Measurements from ENCODE around the gene MFN2.

Gene MFN2

GRCh38 chr1:11960715-11961114 lies 19.5 kb upstream of the MFN2 start:
- no peak for DNase-seq

DNA sequence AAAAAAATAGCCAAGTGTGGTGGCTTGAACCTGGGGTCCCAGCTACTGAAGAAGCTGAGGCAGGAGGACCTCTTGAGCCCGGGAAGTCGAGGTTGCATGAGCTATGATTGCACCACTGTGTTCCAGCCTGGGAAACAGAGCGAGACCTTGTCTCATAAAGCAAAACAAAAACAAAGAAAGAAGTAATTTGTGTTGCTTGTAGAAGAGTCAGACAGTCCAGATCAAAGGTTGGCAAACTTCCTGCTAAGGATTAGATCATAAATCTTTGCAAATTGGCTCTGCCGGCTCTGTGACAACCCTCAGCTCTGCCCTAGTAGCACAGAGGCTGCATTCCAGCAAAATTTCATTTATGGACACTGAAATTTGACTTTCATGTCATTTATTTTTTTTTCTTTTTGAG lies 19.0 kb upstream of the MFN2 start:
- DNase-seq = no peak

- DNase-seq = no peak
Measured at GRCh38 chr1:11963622-11964021, 16.6 kb upstream of the MFN2 start.

- DNase-seq = no peak
Measured at GRCh38 chr1:11964656-11965055, 15.6 kb upstream of the MFN2 start.

- no peak for DNase-seq
Measured at GRCh38 chr1:11967028-11967547, 13.2 kb upstream of the MFN2 start.

DNA sequence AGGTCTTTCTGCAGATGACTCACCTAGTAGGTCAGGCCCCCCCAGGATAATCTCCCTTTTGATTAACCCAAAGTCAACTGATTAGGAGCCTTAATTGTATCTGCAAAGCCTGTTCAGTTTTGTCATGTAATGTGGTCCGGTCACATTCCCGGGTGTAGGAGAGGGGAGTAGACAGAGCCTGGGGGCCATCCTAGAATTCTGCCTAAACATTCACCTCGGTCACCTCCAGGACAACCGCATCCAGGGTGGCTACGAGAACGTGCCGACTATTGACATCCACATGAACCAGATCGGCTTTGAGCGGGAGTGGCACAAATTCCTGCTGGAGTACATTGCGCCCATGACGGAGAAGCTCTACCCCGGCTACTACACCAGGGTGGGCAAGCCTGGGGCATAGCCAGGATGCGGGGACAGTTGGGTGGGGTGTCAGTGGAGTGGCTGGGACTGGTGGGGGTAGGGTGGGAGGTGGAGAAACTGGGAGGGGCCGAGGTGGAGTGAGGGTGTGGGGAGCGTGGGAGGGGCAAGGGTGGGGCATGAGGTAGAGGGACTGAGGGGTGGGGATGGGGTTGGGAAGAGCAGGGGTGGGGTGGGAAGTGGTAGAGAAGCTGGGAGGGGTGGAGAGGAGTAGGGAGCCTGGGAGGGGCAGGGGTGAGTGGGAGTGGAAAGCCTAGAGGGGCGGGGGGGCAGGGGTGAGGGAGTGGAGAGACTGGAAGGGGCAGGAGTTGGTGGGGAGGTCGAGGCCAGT lies 9.6 kb upstream of the MFN2 start:
- no peak for DNase-seq

DNA sequence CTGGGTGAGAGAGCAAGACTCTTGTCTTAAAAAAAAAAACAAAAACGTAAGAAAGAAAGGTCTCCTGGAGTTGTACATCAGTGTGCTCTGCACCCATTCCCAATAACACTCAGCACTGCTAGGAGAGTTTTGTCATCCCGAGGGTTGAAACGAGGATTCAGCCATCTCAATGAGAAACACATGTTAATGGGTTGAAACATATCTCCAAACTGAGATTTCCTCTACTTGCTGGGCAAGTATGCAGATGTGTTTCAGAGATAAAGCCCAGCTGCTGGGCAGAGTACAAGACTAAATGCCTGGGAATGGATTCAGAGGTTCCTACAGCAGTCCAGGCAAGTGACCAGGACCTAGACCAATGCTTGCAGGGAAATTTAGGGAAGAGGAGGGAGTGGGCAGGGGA lies 2.6 kb upstream of the MFN2 start:
- no peak for DNase-seq

- no peak for DNase-seq
Measured at GRCh38 chr1:11978301-11978700, 1.9 kb upstream of the MFN2 start.

DNA sequence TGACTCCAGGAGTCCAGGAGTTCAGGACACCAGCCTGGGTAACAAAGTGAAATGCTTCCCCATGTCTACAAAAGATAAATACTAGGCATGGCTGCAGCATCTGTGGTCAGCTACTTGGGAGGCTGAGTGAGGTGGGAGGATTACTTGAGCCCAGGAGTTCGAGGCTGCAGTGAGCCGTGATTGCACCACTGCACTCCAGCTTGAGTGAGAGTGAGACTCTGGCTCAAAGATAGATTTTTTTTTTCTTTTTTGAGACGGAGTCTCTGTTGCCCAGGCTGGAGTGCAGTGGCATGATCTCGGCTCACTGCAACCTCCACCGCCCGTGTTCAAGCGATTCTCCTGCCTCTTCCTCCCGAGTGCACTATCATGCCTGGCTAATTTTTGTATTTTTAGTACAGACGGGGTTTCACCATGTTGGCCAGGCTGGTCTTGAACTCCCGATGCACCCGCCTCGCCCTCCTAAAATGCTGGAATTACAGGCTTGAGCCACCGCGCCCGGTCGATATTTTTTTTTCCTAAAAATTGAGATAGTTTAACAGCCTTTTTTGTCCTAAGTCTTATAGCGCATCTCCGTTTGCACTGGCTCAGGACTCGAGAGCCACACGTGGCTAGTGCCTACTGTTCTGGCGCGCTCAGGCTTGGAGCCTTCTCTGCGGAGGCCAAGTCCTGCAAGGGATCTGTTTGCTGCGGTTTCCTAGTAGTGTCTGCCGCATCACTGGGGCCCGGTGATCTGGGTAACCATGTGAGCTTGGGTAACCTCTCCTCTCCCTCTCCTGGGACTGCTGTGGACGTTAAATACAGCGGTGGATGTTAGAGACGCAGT lies 1.0 kb upstream of the MFN2 start:
- DNase-seq = no peak

- DNase-seq = no peak
Measured at GRCh38 chr1:11980676-11980972, 380 bp downstream of the MFN2 start.

DNA sequence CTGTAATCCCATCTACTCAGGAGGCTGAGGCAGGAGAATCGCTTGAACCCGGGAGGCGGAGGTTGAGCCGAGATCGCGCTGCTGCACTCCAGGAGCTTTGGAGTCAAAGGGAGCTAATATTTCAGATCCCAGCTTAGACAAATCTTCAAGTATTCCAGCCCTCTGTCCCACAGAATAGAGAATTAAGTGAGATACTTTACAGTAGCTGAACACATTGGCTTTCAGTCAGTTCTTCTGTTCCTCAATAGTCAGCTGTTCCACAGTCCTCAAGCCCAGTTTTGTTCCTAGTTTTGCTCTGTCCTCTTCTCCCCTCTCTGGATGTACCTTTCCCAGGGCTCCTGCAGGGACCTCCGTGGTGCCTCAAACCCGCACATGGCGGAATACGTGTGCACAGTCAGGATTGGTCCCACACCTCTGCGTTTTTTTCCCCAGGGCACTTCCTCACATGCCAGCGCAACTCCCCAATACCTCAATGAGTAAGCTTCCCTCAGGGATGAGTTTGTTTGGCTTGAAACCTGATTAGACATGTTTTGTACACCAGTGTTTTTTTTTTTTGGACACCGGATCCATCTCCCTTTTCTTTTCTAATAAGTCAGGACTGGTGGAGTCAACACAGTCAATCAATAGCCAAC lies 1.2 kb downstream of the MFN2 start:
- DNase-seq = no peak

GRCh38 chr1:11982010-11982392 lies 1.8 kb downstream of the MFN2 start:
- no peak for DNase-seq

DNA sequence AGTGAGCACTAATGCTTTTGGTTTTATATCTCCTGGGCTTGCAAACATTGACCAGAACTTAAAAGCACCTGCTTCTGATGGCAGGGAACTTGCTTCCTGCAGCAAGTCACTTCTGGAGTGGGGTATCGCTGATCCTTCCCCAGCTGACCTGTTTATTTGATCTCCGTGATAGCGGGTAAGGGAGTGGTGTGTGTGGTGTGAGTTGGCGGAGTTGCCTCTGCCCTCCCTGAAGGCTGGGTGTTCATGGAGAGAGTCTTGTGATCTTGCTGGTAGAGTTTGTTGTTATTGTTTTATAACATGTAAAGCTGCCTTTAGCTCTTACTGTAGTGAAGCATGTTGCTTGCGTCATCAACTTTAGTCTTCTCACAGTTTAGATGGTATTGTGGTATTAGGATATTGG lies 3.9 kb downstream of the MFN2 start:
- no peak for DNase-seq

DNA sequence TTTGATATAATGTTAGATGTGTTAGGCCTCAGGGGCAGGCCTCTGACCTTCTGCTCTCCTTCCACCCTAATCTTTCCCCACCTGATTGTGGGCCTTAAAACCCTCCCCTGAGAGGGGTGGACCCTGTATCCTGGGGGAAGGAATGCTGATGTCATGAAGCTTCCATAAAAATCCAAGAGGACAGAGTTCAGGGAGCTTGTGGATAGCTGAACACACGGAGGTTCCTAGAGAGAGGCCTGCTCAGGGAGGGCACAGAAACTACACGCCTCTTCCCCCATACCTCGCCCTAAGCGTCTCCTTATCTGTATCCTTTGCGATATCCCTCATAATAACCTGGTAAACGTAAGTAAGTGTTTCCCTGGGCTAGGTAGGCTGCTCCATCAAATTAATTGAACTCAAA lies 4.3 kb downstream of the MFN2 start:
- no peak for DNase-seq

DNA sequence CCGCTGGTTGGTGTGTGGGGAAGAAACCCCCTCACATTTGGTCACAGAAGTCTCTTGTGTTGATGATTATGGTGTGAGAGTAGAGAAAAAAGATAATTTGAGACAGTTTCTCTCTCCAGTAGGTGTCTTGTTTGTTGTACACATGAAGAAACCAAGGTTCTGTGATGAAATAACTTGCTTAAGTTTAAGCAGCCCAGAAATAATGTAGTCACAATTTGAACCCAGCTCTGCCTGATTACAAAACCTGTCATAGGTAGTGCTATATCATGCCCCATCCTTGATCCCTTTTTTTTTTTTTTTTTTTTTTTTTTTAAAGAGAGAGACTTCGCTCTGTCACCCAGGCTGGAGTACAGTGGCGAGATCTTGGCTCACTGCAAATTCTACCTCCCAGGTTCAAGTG lies 4.9 kb downstream of the MFN2 start:
- no peak for DNase-seq

GRCh38 chr1:11985851-11986250 lies 5.6 kb downstream of the MFN2 start:
- no peak for DNase-seq

DNA sequence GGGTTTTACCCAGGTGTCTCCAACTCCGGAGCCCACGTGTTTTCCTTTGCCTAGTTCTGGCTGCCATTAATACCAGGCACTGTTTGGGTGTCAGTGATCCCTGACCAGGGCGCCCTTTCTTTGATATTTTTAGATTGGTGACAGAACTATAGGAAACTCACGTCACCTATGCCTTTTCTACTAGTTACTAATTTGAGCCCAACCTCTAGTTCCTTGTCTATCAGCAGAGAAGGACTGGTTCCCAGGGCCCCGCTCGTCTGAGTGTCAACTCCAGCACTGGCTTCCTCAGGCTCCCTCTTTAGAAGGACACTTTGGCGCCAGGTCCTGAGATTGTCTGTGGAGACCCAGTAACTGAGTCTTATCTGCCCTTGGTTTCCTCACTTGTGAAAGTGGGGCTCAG lies 9.4 kb downstream of the MFN2 start:
- no peak for DNase-seq

DNA sequence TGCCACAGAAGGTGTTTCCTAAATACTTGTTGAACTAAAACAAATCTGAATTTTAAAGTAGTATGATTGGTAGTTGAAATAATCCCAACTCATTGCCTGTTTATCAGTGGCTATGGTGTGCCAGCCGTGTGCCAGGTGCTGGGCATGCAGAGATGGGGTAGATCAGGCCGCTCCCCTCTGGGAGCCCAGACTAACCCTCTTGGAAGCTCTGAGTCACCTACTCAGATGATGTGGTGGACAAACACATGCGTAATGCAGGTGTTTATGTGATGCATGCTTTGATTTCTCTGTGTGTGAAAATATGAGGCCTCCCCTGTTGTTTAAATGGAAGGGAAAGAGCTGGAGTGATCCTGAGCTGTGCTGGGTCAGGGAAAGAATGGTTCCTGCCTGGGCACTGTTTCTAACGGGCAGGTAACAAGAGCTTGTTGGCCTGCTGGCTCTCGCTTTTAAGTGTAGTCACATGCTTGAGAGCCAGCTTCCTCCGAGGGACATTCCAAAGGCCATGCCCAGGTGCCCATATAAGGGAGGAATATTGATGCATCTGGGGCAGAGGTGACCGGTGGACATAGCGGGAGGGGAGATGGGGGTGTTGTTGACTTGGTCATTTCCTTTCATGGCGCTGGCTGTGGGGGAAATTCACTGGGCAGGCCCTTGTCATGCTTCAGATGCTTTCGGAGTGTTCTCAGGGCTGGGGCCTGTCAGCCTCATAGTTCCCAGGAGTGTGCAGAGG lies 10.2 kb downstream of the MFN2 start:
- DNase-seq = no peak

DNA sequence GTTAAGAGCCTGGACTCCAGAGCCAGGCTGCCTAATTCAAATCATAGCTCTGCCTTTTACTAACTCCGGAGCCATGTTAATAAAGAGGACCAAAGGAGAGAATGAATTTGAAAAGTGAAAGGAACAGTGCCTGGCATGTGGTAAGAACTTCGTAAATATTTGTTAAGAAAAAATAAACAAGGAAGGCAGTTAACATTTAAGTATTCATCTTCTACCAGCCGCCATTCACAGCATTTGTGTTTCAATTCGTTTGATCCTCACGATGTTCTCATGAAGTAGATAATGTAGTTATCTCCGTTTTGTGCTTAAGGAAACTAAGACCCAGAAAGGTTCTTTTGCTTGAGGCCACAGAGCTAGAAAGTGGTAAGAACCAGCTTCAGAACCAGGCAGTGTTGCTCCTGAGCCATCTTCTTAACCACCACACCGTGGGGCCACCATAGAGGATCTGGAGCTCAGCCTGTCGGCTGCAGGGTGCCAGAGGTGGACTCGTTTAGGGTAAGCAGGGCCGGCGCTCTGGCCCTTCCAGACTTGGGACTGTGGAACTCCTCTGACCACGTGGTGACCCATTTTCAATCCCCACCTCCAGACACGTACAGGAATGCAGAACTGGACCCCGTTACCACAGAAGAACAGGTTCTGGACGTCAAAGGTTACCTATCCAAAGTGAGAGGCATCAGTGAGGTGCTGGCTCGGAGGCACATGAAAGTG lies 11.9 kb downstream of the MFN2 start:
- DNase-seq = no peak

DNA sequence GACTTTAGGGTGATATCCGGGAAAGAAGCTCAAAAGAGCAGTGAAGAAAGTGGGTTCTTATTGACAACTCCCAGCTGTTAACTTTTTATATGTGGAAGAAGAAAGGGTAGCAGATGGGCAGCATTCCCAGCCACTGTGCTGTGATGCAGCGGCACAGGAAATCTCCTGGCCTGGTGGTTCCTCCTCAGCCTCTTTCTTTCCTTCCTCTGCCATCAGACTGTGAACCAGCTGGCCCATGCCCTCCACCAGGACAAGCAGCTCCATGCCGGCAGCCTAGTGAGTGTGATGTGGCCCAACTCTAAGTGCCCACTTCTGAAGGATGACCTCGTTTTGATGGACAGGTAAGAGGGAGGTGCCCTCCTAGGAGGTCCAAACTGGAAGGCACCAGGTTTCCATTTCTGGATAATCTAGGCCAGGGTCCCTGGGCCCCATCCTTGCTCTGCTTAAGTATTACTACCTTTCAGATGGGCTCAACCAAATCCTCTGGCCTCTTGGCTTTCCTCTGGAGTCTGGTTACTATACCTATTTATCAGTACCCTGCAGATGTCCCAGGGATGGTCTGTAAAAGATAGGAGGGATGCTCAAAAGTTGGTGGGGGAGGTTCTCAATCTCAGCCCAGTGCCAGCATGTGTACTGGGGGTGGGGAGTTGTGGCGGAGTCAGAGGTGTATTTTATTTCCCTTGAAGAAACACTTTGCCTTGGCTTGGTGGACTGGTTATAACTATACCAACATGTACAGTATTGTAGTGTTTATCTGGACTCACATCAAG lies 17.0 kb downstream of the MFN2 start:
- no peak for DNase-seq

GRCh38 chr1:11998636-11999035 lies 18.4 kb downstream of the MFN2 start:
- DNase-seq = no peak

GRCh38 chr1:11999236-11999635 lies 19.0 kb downstream of the MFN2 start:
- DNase-seq = no peak
